Loucy (cell line): ENCODE data around the gene GNAI3.
A peak's percentile ranks its signal among the peaks of the same experiment; 100 is the strongest.

ENCODE experiments used
- H2AFZ ChIP-seq: fragments of 200-600 bp; sonication (generic); 2 replicates; pipeline ENCODE4 v1.6.0; 2016; ENCODE audit warnings: antibody characterized with exemption, mild to moderate bottlenecking, low read length, moderate library complexity
- H3F3A ChIP-seq: fragments of 200-600 bp; 2 replicates; pipeline ENCODE4 v1.6.0; 2016; ENCODE audit warnings: antibody characterized with exemption, low read depth, mild to moderate bottlenecking
- H3K27me3 ChIP-seq: fragments of 200-600 bp; sonication (generic); 2 replicates; pipeline ENCODE4 v1.6.1; 2014; ENCODE audit warnings: low read length, mild to moderate bottlenecking; ENCODE audit not compliant: insufficient read depth, poor library complexity, severe bottlenecking
- H3K36me3 ChIP-seq: fragments of 200-600 bp; sonication (generic); 2 replicates; pipeline ENCODE4 v1.6.1; 2016; ENCODE audit warnings: low read length; ENCODE audit not compliant: insufficient read depth
- H3K4me1 ChIP-seq: fragments of 200-600 bp; sonication (generic); 2 replicates; pipeline ENCODE4 v1.5.1; 2014; ENCODE audit warnings: low read length, mild to moderate bottlenecking; ENCODE audit not compliant: insufficient read depth, poor library complexity, severe bottlenecking
- H3K4me2 ChIP-seq: fragments of 200-600 bp; sonication (generic); 2 replicates; pipeline ENCODE4 v1.6.0; 2014; ENCODE audit warnings: antibody characterized with exemption, low read length, low read depth, mild to moderate bottlenecking; ENCODE audit not compliant: poor library complexity, severe bottlenecking
- H3K4me3 ChIP-seq: fragments of 200-600 bp; sonication (generic); 2 replicates; pipeline ENCODE4 v1.5.1; 2014; ENCODE audit warnings: low read length, mild to moderate bottlenecking, mixed read lengths; ENCODE audit not compliant: poor library complexity, severe bottlenecking
- H3K79me2 ChIP-seq: fragments of 200-600 bp; sonication (generic); 2 replicates; pipeline ENCODE4 v1.6.1; 2014; ENCODE audit warnings: low read length; ENCODE audit not compliant: insufficient read depth
- H3K9ac ChIP-seq: fragments of 200-600 bp; sonication (generic); 2 replicates; pipeline ENCODE4 v1.6.0; 2014; ENCODE audit warnings: mild to moderate bottlenecking, low read depth, low read length, moderate library complexity; ENCODE audit not compliant: poor library complexity, severe bottlenecking
- H3K9me2 ChIP-seq: fragments of 200-600 bp; sonication (generic); replicated peaks from 2 replicates; pipeline ENCODE4 v1.6.1; 2016; ENCODE audit warnings: low read depth, low read length, mixed read lengths
- H3K9me3 ChIP-seq: fragments of 200-600 bp; sonication (generic); 2 replicates; pipeline ENCODE4 v1.6.1; 2014; ENCODE audit warnings: mild to moderate bottlenecking, antibody characterized with exemption, low read length, low read depth; ENCODE audit not compliant: insufficient read depth
- H4K20me1 ChIP-seq: fragments of 200-600 bp; sonication (generic); 2 replicates; pipeline ENCODE4 v1.6.0; 2014; ENCODE audit warnings: antibody characterized with exemption, low read length, mild to moderate bottlenecking; ENCODE audit not compliant: insufficient read depth, poor library complexity, severe bottlenecking
- EZH2phosphoT487 ChIP-seq: fragments of 200-600 bp; IDR thresholded peaks from 2 replicates; pipeline ENCODE4 v1.6.1; 2018; ENCODE audit warnings: antibody characterized with exemption, mild to moderate bottlenecking, moderate library complexity, borderline replicate concordance
- TF ChIP-seq, protein P1 (sequence below): fragments of 200-600 bp; sonication (generic); conservative IDR thresholded peaks from 2 replicates; pipeline ENCODE4 v1.5.1; 2014; ENCODE audit warnings: mild to moderate bottlenecking, antibody characterized with exemption, low read length

The GNAI3 gene

DNA sequence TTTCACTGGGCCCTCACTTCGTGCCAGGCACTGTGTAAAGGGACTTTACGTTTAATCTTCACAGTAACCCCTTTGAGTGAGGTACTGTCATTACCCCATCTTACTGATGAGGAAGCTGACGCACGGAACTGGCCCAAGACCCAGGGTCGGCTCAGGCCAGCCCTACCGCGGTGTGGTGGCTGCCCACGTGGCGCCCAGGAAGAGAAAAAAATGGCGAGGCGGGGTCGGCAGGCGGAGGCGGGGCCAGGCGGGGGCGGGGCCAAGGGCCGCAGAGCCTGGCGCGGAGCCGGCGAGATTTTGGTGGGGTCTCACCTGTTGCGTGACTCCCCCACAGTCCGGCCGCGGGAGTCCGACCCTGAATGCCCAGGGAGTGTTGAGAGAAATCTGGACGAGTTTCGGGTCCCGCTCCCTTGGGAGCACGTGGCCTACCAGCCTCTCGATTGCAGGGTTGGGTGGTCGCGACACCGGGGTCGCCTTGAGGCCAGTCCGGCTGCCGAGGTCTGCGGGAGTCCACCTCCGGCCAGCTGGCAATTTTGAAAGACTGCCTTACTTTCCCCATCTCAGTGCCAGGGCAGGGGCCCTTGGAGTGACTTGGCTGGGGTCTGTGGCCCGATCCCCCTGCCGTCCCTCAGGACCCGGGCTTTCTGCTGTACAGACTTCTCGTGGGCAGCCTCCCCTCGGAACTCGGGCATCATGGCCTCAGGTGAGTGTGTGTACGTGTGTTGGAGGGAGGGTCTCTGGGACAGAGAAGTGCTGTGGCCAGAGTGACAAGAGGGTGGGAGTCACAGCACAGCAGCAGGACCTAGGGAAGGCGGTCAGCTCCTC is 71.4 kb downstream of the GNAI3 start, which contains the start of the genes AMPD2 and GNAT2:
AMPD2 (plus strand) TSS at position 262 of the 825 bp plus-strand sequence. CDS start 1,339 bp downstream, outside the sequence.
GNAT2 (minus strand) TSS at position 41 of the 825 bp plus-strand sequence. CDS start 6,746 bp downstream, outside the sequence.
- Histone ChIP-seq H3K4me3 (peak within 1 kb of the TSS; percentile 93), H3K9ac (peak within 1 kb of the TSS; percentile 80), H3K79me2 (peaks cover 51% of the 10 kb centered on the region), H2AFZ (peak within 1 kb of the TSS; percentile 85), H3K9me2 (no peaks in the 10 kb centered on the region), H3K36me3 (no peaks in the 10 kb centered on the region), H3K9me3 (no peaks in the 10 kb centered on the region), H3F3A (no peaks in the 10 kb centered on the region), H3K4me2 (peak within 1 kb of the TSS; percentile 90), H4K20me1 (peaks cover 28% of the 10 kb centered on the region), H3K4me1 (peaks cover 65% of the 10 kb centered on the region), H3K27me3 (no peaks in the 10 kb centered on the region)
- TF ChIP-seq EZH2phosphoT487 = no peak
- TF ChIP-seq, protein P1, sequence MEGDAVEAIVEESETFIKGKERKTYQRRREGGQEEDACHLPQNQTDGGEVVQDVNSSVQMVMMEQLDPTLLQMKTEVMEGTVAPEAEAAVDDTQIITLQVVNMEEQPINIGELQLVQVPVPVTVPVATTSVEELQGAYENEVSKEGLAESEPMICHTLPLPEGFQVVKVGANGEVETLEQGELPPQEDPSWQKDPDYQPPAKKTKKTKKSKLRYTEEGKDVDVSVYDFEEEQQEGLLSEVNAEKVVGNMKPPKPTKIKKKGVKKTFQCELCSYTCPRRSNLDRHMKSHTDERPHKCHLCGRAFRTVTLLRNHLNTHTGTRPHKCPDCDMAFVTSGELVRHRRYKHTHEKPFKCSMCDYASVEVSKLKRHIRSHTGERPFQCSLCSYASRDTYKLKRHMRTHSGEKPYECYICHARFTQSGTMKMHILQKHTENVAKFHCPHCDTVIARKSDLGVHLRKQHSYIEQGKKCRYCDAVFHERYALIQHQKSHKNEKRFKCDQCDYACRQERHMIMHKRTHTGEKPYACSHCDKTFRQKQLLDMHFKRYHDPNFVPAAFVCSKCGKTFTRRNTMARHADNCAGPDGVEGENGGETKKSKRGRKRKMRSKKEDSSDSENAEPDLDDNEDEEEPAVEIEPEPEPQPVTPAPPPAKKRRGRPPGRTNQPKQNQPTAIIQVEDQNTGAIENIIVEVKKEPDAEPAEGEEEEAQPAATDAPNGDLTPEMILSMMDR = no peak

DNA sequence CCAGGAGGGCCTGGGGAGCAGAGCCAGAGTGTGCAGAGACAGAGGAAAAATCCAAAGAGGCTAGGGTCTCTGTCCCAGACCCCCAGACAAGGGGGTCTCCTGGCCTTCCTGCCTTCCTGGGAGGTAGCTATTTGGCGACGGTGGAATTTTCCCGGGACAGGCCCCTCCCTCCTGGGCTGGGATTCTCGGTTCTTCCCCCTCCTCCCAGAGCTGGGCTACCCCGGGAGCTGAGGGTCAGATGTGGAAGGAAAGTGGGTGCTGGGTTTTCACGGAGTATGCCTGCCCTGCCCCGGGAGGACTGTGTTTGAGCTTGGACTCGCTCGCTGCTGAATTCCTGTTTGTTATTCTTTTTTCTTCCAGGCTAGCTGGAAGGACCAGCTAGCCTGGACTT is 72.0 kb downstream of the GNAI3 start:
- H3K79me2 ChIP-seq = peaks cover 57% of the 10 kb centered on the region
- no peaks in the 10 kb centered on the region for H3K9me3 ChIP-seq
- H3K27me3 ChIP-seq = no peaks in the 10 kb centered on the region
- no peaks in the 10 kb centered on the region for H3K9me2 ChIP-seq
- no peaks in the 10 kb centered on the region for H3K36me3 ChIP-seq
- peak overlapping the region; percentile 80 for H3K9ac ChIP-seq
- peak overlapping the region; percentile 93 for H3K4me3 ChIP-seq
- H3F3A ChIP-seq = no peaks in the 10 kb centered on the region
- peaks cover 33% of the 10 kb centered on the region for H4K20me1 ChIP-seq
- peak overlapping the region; percentile 90 for H3K4me2 ChIP-seq
- H3K4me1 ChIP-seq = peaks cover 67% of the 10 kb centered on the region
- TF ChIP-seq, protein P1 = no peak
- no peak for TF ChIP-seq EZH2phosphoT487
- H2AFZ ChIP-seq = peak overlapping the region; percentile 85

DNA sequence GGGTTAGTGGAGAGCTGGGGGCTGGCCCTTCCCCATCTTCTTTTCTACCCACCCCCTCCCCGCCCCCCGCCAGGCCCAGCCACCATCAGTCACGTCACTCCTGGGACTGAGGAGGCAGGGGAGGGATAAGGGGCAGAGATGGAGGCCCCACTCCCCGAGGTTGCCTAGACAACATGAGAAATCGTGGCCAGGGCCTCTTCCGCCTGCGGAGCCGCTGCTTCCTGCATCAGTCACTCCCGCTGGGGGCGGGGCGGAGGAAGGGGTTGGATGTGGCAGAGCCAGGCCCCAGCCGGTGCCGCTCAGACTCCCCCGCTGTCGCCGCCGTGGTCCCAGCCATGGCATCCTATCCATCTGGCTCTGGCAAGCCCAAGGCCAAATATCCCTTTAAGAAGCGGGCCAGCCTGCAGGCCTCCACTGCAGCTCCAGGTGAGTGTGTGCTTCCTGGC is 72.4 kb downstream of the GNAI3 start:
- no peaks in the 10 kb centered on the region for H3K9me3 ChIP-seq
- H3K27me3 ChIP-seq = no peaks in the 10 kb centered on the region
- peak overlapping the region; percentile 85 for H2AFZ ChIP-seq
- H3K9ac ChIP-seq = peak overlapping the region; percentile 80
- peaks cover 65% of the 10 kb centered on the region for H3K4me1 ChIP-seq
- no peaks in the 10 kb centered on the region; the same call in 1 of the 2 replicates for H3K36me3 ChIP-seq
- peak overlapping the region; percentile 90 for H3K4me2 ChIP-seq
- H4K20me1 ChIP-seq = peaks cover 33% of the 10 kb centered on the region
- peak overlapping the region; percentile 93 for H3K4me3 ChIP-seq
- H3K9me2 ChIP-seq = no peaks in the 10 kb centered on the region
- TF ChIP-seq, protein P1 = no peak
- H3K79me2 ChIP-seq = peaks cover 61% of the 10 kb centered on the region
- no peaks in the 10 kb centered on the region for H3F3A ChIP-seq
